HepG2 (cell line): Measurements from ENCODE around the gene SLC43A1. TPM values are rescaled to one million over a fixed set of nuclear protein-coding genes. Genes with fewer than 3 reads are reported as not detected.

ENCODE experiments used
- CHD2 ChIP-seq: IDR thresholded peaks from 2 replicates; pipeline ENCODE4 v1.6.1; 2011; ENCODE audit warnings: low read depth, low read length, improper control_type of control experiment
- HDAC2 ChIP-seq: sonication (generic); formaldehyde crosslinking; IDR thresholded peaks from 2 replicates; pipeline ENCODE4 v1.4.0; 2020; ENCODE audit warnings: missing genetic modification reagents
- HIVEP1 ChIP-seq: sonication (generic); formaldehyde crosslinking; IDR thresholded peaks from 2 replicates; pipeline ENCODE4 v1.4.0; 2020; ENCODE audit warnings: mild to moderate bottlenecking, missing genetic modification reagents
- KDM5A ChIP-seq: fragments of 200-600 bp; sonication (generic); IDR thresholded peaks from 2 replicates; pipeline ENCODE4 v1.7.0; 2018; ENCODE audit warnings: antibody characterized with exemption, mild to moderate bottlenecking, low read length, borderline replicate concordance
- KLF6 ChIP-seq: IDR thresholded peaks from 2 replicates; pipeline ENCODE4 v1.8.0; 2016; ENCODE audit warnings: missing biosample characterization, missing genetic modification reagents
- NFATC3 ChIP-seq: sonication (generic); formaldehyde crosslinking; IDR thresholded peaks from 2 replicates; pipeline ENCODE4 v1.5.1; 2020; ENCODE audit warnings: mild to moderate bottlenecking, missing genetic modification reagents
- STAG1 ChIP-seq: sonication (generic); formaldehyde crosslinking; IDR thresholded peaks from 2 replicates; pipeline ENCODE4 v1.4.0; 2020; ENCODE audit warnings: missing genetic modification reagents
- TSC22D2 ChIP-seq: sonication (generic); formaldehyde crosslinking; IDR thresholded peaks from 2 replicates; pipeline ENCODE4 v1.5.1; 2020; ENCODE audit warnings: missing genetic modification reagents, mild to moderate bottlenecking, borderline replicate concordance
- ZNF263 ChIP-seq: sonication (generic); formaldehyde crosslinking; IDR thresholded peaks from 2 replicates; pipeline ENCODE4 v1.4.0; 2020; ENCODE audit warnings: missing genetic modification reagents
- ZNF501 ChIP-seq: sonication (generic); formaldehyde crosslinking; IDR thresholded peaks from 2 replicates; pipeline ENCODE4 v1.5.1; 2020; ENCODE audit warnings: mild to moderate bottlenecking, moderate library complexity, missing genetic modification reagents
- ZNF546 ChIP-seq: sonication (generic); formaldehyde crosslinking; conservative IDR thresholded peaks from 2 replicates; pipeline ENCODE4 v1.8.1; 2023; ENCODE audit warnings: mild to moderate bottlenecking, missing genetic modification reagents
- ZNF772 ChIP-seq: sonication (generic); formaldehyde crosslinking; IDR thresholded peaks from 2 replicates; pipeline ENCODE4 v1.5.0; 2020; ENCODE audit warnings: mild to moderate bottlenecking, missing genetic modification reagents
- ZSCAN9 ChIP-seq: IDR thresholded peaks from 2 replicates; pipeline ENCODE4 v1.6.1; 2016; ENCODE audit warnings: borderline replicate concordance
- polyA plus RNA-seq, 8 experiments: library from polyadenylated mRNA; depleted of rRNA in 3 of 8; stranded (reverse) in 7 of 8; unstranded in 1 of 8; fragments of >200 nt; fragmentation: Illumina TruSeq in 4 of 8; extraction: Trizol in 4 of 8; gene quantifications; 2 replicates each; pipeline versions ENCODE4 v1.2.1 to v1.2.3, GENCODE V29; 2011 to 2016; ENCODE audit warnings: low read depth in 4 of 8, missing spikeins in 1 of 8, mixed read lengths in 1 of 8; ENCODE audit not compliant: insufficient read depth in 1 of 8
- total RNA-seq, 5 experiments: library from RNA; depleted of rRNA; stranded (reverse); fragments of >200 nt; fragmentation: Illumina TruSeq; extraction: Trizol; gene quantifications; 2 replicates each; pipeline ENCODE4 v1.2.3, GENCODE V29; 2016; ENCODE audit warnings: low read depth in 1 of 5
- TF ChIP-seq, protein P1 (sequence below): sonication (generic); formaldehyde crosslinking; IDR thresholded peaks from 2 replicates; pipeline ENCODE4 v1.4.0; 2020; ENCODE audit warnings: missing genetic modification reagents, mild to moderate bottlenecking, borderline replicate concordance
- TF ChIP-seq, protein P2 (sequence below): sonication (generic); formaldehyde crosslinking; conservative IDR thresholded peaks from 2 replicates; pipeline ENCODE4 v1.8.0; 2022; ENCODE audit warnings: missing genetic modification reagents
- TF ChIP-seq, protein P3 (sequence below): sonication (generic); formaldehyde crosslinking; IDR thresholded peaks from 2 replicates; pipeline ENCODE4 v1.5.1; 2020; ENCODE audit warnings: missing genetic modification reagents, mild to moderate bottlenecking, borderline replicate concordance
- TF ChIP-seq, protein P4 (sequence below): sonication (generic); formaldehyde crosslinking; IDR thresholded peaks from 2 replicates; pipeline ENCODE4 v1.5.1; 2020; ENCODE audit warnings: missing genetic modification reagents, mild to moderate bottlenecking, borderline replicate concordance
- TF ChIP-seq, protein P5 (sequence below): sonication (generic); formaldehyde crosslinking; IDR thresholded peaks from 2 replicates; pipeline ENCODE4 v1.4.0; 2020; ENCODE audit warnings: missing genetic modification reagents

Gene SLC43A1
- total and polyA plus RNA-seq, 2 of the 13 experiments (the other 11 are each of a cell fraction or from before 2014, with no cell fraction given) = 72.3 to 87.6 TPM

DNA sequence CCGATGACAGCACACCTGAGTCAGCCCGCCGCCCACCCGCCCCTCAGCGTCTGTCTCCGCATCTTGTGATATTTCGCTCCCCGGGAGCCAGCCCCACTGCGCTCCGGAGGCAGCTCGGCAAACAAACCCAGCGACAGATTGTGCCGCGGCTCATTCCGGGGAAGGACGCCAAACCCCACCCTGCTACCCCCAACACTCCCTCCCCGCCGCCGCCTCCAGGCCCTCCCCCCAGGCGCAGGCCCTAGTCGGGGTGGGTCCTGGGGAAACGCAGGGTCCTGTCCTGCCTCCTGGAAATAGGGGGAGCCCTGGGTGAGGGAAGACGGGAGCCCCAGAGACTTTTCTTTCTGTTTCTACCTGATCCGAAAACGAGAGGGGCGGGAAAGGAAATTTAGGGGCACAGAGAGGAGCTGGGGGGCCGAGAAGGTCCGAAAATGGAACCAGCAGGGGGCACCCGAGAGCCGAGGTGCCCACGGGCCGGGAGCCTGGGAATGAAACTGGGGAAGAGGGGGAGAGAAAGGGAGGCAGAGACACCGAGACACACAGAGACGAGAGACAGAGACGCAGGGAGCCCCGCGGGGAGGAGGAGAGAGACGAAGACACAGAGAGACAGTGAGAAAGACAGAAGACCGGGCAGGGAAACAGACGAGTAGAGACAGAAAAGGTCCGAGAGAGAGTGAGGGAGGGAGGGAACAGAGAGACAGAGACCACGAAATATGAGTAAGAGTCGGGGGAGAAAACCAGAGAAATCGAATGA is 56.9 kb downstream of the SLC43A1 start (continued):
- TF ChIP-seq KLF6 (CRISPR knock-in tag) = 0 out of 2 replicates have a peak, but pooled peaks have one; percentile 35
- TF ChIP-seq HIVEP1 (CRISPR knock-in tag) = peak; percentile 22; the same call in 1 of the 2 replicates
- TF ChIP-seq, protein P1, sequence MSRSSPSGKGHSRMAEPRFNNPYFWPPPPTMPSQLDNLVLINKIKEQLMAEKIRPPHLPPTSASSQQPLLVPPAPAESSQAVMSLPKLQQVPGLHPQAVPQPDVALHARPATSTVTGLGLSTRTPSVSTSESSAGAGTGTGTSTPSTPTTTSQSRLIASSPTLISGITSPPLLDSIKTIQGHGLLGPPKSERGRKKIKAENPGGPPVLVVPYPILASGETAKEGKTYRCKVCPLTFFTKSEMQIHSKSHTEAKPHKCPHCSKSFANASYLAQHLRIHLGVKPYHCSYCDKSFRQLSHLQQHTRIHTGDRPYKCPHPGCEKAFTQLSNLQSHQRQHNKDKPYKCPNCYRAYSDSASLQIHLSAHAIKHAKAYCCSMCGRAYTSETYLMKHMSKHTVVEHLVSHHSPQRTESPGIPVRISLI (CRISPR knock-in tag) = no peak
- TF ChIP-seq ZNF501 = peak; percentile 66
- peak; percentile 53 for TF ChIP-seq STAG1 (CRISPR knock-in tag)
- TF ChIP-seq, protein P2, sequence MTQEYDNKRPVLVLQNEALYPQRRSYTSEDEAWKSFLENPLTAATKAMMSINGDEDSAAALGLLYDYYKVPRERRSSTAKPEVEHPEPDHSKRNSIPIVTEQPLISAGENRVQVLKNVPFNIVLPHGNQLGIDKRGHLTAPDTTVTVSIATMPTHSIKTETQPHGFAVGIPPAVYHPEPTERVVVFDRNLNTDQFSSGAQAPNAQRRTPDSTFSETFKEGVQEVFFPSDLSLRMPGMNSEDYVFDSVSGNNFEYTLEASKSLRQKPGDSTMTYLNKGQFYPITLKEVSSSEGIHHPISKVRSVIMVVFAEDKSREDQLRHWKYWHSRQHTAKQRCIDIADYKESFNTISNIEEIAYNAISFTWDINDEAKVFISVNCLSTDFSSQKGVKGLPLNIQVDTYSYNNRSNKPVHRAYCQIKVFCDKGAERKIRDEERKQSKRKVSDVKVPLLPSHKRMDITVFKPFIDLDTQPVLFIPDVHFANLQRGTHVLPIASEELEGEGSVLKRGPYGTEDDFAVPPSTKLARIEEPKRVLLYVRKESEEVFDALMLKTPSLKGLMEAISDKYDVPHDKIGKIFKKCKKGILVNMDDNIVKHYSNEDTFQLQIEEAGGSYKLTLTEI = no peak
- no peak for TF ChIP-seq NFATC3 (CRISPR knock-in tag)
- TF ChIP-seq, protein P3, sequence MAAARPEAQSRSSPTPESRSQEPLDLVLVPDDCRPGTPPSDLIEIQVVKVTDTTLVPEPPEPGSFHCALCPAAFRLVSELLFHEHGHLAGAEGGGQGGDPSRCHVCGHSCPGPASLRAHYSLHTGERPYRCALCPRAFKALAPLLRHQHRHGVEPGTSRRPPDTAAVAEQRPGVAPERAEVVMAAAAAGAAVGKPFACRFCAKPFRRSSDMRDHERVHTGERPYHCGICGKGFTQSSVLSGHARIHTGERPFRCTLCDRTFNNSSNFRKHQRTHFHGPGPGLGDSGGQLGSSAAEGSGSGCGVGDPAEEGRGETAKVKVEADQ = no peak
- TF ChIP-seq, protein P4, sequence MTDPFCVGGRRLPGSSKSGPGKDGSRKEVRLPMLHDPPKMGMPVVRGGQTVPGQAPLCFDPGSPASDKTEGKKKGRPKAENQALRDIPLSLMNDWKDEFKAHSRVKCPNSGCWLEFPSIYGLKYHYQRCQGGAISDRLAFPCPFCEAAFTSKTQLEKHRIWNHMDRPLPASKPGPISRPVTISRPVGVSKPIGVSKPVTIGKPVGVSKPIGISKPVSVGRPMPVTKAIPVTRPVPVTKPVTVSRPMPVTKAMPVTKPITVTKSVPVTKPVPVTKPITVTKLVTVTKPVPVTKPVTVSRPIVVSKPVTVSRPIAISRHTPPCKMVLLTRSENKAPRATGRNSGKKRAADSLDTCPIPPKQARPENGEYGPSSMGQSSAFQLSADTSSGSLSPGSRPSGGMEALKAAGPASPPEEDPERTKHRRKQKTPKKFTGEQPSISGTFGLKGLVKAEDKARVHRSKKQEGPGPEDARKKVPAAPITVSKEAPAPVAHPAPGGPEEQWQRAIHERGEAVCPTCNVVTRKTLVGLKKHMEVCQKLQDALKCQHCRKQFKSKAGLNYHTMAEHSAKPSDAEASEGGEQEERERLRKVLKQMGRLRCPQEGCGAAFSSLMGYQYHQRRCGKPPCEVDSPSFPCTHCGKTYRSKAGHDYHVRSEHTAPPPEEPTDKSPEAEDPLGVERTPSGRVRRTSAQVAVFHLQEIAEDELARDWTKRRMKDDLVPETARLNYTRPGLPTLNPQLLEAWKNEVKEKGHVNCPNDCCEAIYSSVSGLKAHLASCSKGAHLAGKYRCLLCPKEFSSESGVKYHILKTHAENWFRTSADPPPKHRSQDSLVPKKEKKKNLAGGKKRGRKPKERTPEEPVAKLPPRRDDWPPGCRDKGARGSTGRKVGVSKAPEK = peak; percentile 86; the same call in 1 of the 2 replicates
- TF ChIP-seq, protein P5, sequence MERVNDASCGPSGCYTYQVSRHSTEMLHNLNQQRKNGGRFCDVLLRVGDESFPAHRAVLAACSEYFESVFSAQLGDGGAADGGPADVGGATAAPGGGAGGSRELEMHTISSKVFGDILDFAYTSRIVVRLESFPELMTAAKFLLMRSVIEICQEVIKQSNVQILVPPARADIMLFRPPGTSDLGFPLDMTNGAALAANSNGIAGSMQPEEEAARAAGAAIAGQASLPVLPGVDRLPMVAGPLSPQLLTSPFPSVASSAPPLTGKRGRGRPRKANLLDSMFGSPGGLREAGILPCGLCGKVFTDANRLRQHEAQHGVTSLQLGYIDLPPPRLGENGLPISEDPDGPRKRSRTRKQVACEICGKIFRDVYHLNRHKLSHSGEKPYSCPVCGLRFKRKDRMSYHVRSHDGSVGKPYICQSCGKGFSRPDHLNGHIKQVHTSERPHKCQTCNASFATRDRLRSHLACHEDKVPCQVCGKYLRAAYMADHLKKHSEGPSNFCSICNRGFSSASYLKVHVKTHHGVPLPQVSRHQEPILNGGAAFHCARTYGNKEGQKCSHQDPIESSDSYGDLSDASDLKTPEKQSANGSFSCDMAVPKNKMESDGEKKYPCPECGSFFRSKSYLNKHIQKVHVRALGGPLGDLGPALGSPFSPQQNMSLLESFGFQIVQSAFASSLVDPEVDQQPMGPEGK = peak; percentile 70
- no peak for TF ChIP-seq ZSCAN9 (CRISPR knock-in tag)
- peak; percentile 18; the same call in 1 of the 2 replicates for TF ChIP-seq HDAC2 (CRISPR knock-in tag)
- no peak for TF ChIP-seq CHD2
- TF ChIP-seq ZNF263 (CRISPR knock-in tag) = peak; percentile 50; the same call in 1 of the 2 replicates
- 0 out of 2 replicates have a peak, but pooled peaks have one; percentile 38 for TF ChIP-seq ZNF772 (CRISPR knock-in tag)
- no peak for TF ChIP-seq ZNF546 (CRISPR knock-in tag)
- TF ChIP-seq KDM5A = peak; percentile 23; the same call in 1 of the 2 replicates
- TF ChIP-seq TSC22D2 = no peak
